ENCODE data around the gene USP46. TPM values are rescaled to one million over a fixed set of nuclear protein-coding genes. Genes with fewer than 3 reads are reported as not detected.

USP46 gene
- total RNA-seq, 1 experiment from 2014 or later = 16.8 TPM

- Mint-ChIP-seq H3K9me3 (ENCODE audit: unreplicated experiment) (no peaks in the 10 kb centered on the region), H3K4me3 (ENCODE audit: unreplicated experiment) (no peak overlapping the region), H3K27ac (ENCODE audit: low read depth, unreplicated experiment) (no peak overlapping the region), H3K27me3 (ENCODE audit: insufficient read depth, unreplicated experiment) (no peaks in the 10 kb centered on the region), H3K36me3 (ENCODE audit: insufficient read depth, unreplicated experiment) (peaks cover 10% of the 10 kb centered on the region), H3K4me1 (ENCODE audit: insufficient read depth, unreplicated experiment) (peaks cover 30% of the 10 kb centered on the region)
- intact Hi-C loops (cut with micrococcal nuclease) = loop anchor here (10.0 kb wide), 1 partner anchor 179 kb away; no protein-coding TSS in a partner anchor
- CTCF ChIA-PET = interaction anchor here (0.6 kb wide), 1 partner anchor 330 kb away, joined by 3 read pairs; no protein-coding TSS in a partner anchor
- POLR2A ChIA-PET = no interaction called here
- DNase-seq (ENCODE audit: unreplicated experiment) = no peak
- no peak for TF ChIP-seq CTCF (IDR thresholded peaks at IDR 0.05; ENCODE audit: unreplicated experiment)
- no TSS peak for BruUV-seq (replicated peaks)
Measured at GRCh38 chr4:52655506-52655905, 3.6 kb downstream of the USP46 start.

- Mint-ChIP-seq H3K4me3 (ENCODE audit: unreplicated experiment) (no peak overlapping the region), H3K4me1 (ENCODE audit: insufficient read depth, unreplicated experiment) (peaks cover 14% of the 10 kb centered on the region), H3K27me3 (ENCODE audit: insufficient read depth, unreplicated experiment) (no peaks in the 10 kb centered on the region), H3K36me3 (ENCODE audit: insufficient read depth, unreplicated experiment) (peaks cover 10% of the 10 kb centered on the region), H3K9me3 (ENCODE audit: unreplicated experiment) (no peaks in the 10 kb centered on the region), H3K27ac (ENCODE audit: low read depth, unreplicated experiment) (no peak overlapping the region)
- no TSS peak for BruUV-seq (replicated peaks)
- intact Hi-C loops (cut with micrococcal nuclease) = loop anchor here (10.0 kb wide), 1 partner anchor 183 kb away; no protein-coding TSS in a partner anchor
- ChIA-PET POLR2A (no interaction called here), CTCF (no interaction called here)
- DNase-seq (ENCODE audit: unreplicated experiment) = no peak
- TF ChIP-seq CTCF (IDR thresholded peaks at IDR 0.05; ENCODE audit: unreplicated experiment) = no peak
Measured at GRCh38 chr4:52651996-52652672, 7.0 kb downstream of the USP46 start.

GRCh38 chr4:52648836-52649235, 10.3 kb downstream of the USP46 start:
- intact Hi-C loops (cut with micrococcal nuclease) = no loop called here
- DNase-seq (ENCODE audit: unreplicated experiment) = no peak
- Mint-ChIP-seq H3K9me3 (ENCODE audit: unreplicated experiment) (no peaks in the 10 kb centered on the region), H3K27ac (ENCODE audit: low read depth, unreplicated experiment) (no peak overlapping the region), H3K27me3 (ENCODE audit: insufficient read depth, unreplicated experiment) (no peaks in the 10 kb centered on the region), H3K4me1 (ENCODE audit: insufficient read depth, unreplicated experiment) (peaks cover 12% of the 10 kb centered on the region), H3K4me3 (ENCODE audit: unreplicated experiment) (no peak overlapping the region), H3K36me3 (ENCODE audit: insufficient read depth, unreplicated experiment) (no peaks in the 10 kb centered on the region)
- POLR2A ChIA-PET = interaction anchor here (1.7 kb wide), 1 partner anchor 9 kb away, joined by 8 read pairs; no protein-coding TSS in a partner anchor
- no peak for TF ChIP-seq CTCF (IDR thresholded peaks at IDR 0.05; ENCODE audit: unreplicated experiment)
- no TSS peak for BruUV-seq (replicated peaks)
- CTCF ChIA-PET = interaction anchor here (0.6 to 2.8 kb wide), 2 partner anchors 9 to 143 kb away, joined by 3 to 11 read pairs; no protein-coding TSS in a partner anchor

GRCh38 chr4:52646741-52647140, 12.4 kb downstream of the USP46 start:
- intact Hi-C loops (cut with micrococcal nuclease) = no loop called here
- Mint-ChIP-seq H3K4me3 (ENCODE audit: unreplicated experiment) (no peak overlapping the region), H3K4me1 (ENCODE audit: insufficient read depth, unreplicated experiment) (peaks cover 24% of the 10 kb centered on the region), H3K27me3 (ENCODE audit: insufficient read depth, unreplicated experiment) (no peaks in the 10 kb centered on the region), H3K36me3 (ENCODE audit: insufficient read depth, unreplicated experiment) (no peaks in the 10 kb centered on the region), H3K27ac (ENCODE audit: low read depth, unreplicated experiment) (no peak overlapping the region), H3K9me3 (ENCODE audit: unreplicated experiment) (no peaks in the 10 kb centered on the region)
- CTCF ChIA-PET = interaction anchor here (1.1 to 2.8 kb wide), 2 partner anchors 11 to 102 kb away, joined by 4 to 11 read pairs; no protein-coding TSS in a partner anchor
- DNase-seq (ENCODE audit: unreplicated experiment) = no peak
- no TSS peak for BruUV-seq (replicated peaks)
- no peak for TF ChIP-seq CTCF (IDR thresholded peaks at IDR 0.05; ENCODE audit: unreplicated experiment)
- POLR2A ChIA-PET = no interaction called here

Data from MCF 10A (cell line).